GM23338 (cell line): ENCODE data around the gene EXD3.

ENCODE experiments used
- CREB1 ChIP-seq: fragments of 250-450 bp; sonication (Bioruptor Pico); IDR thresholded peaks from 2 replicates; pipeline ENCODE4 v1.5.0; 2020; ENCODE audit warnings: low read depth, mild to moderate bottlenecking, moderate library complexity
- EZH2 ChIP-seq: fragments of 200-600 bp; sonication (generic); IDR thresholded peaks from one replicate; pipeline ENCODE4 v1.8.0; 2017; ENCODE audit warnings: antibody characterized with exemption, mild to moderate bottlenecking, low read depth; ENCODE audit not compliant: unreplicated experiment
- EZH2phosphoT487 ChIP-seq: fragments of 200-600 bp; sonication (generic); IDR thresholded peaks from one replicate; pipeline ENCODE4 v1.8.1; 2018; ENCODE audit warnings: antibody characterized with exemption; ENCODE audit not compliant: unreplicated experiment
- POLR2AphosphoS5 ChIP-seq: IDR thresholded peaks from 2 replicates; pipeline ENCODE4 v1.6.1; 2016; ENCODE audit warnings: antibody characterized with exemption, low read depth
- ZNF114 ChIP-seq: fragments of 250-450 bp; sonication (Bioruptor Pico); IDR thresholded peaks from 2 replicates; pipeline ENCODE4 v1.5.0; 2020; ENCODE audit warnings: mild to moderate bottlenecking, moderate library complexity
- TF ChIP-seq, protein P1 (sequence below), 2 experiments: fragments of 200-600 bp in 1 of 2; sonication (generic) in 1 of 2; conservative IDR thresholded peaks; 2 replicates each; pipeline versions ENCODE4 v1.5.1 to v1.6.1; 2016 to 2017; ENCODE audit warnings: antibody characterized with exemption in 2 of 2, low read depth in 2 of 2, mild to moderate bottlenecking in 2 of 2, moderate library complexity in 1 of 2

GRCh38 chr9:137357166-137357565 is 65.8 kb downstream of the EXD3 start:
- TF ChIP-seq, protein P1, sequence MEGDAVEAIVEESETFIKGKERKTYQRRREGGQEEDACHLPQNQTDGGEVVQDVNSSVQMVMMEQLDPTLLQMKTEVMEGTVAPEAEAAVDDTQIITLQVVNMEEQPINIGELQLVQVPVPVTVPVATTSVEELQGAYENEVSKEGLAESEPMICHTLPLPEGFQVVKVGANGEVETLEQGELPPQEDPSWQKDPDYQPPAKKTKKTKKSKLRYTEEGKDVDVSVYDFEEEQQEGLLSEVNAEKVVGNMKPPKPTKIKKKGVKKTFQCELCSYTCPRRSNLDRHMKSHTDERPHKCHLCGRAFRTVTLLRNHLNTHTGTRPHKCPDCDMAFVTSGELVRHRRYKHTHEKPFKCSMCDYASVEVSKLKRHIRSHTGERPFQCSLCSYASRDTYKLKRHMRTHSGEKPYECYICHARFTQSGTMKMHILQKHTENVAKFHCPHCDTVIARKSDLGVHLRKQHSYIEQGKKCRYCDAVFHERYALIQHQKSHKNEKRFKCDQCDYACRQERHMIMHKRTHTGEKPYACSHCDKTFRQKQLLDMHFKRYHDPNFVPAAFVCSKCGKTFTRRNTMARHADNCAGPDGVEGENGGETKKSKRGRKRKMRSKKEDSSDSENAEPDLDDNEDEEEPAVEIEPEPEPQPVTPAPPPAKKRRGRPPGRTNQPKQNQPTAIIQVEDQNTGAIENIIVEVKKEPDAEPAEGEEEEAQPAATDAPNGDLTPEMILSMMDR (conservative IDR thresholded peaks at IDR 0.05; ENCODE audit: low read depth in 2 of 2), result no peak
- TF ChIP-seq EZH2phosphoT487, result no peak
- TF ChIP-seq ZNF114 (CRISPR knock-in tag), result no peak
- TF ChIP-seq EZH2, result no peak
- TF ChIP-seq CREB1 (CRISPR knock-in tag), result no peak
- no peak for TF ChIP-seq POLR2AphosphoS5
